Hepatocyte (in vitro differentiated cells): ENCODE data around the gene TNPO3. TPM values are rescaled to one million over a fixed set of nuclear protein-coding genes. Genes with fewer than 3 reads are reported as not detected.
"Not testable (repeated sequence)": the region's sequence is repeated elsewhere in the genome, so short reads cannot be mapped to it uniquely, and the experiment has no call there.

Experiments used
- DNase-seq: peaks from one replicate; pipeline ENCODE4 v3.0.0-alpha.2; 2016; ENCODE audit warnings: low spot score
- H2AFZ ChIP-seq: fragments of 200-600 bp; sonication (generic); 2 replicates; pipeline ENCODE4 v1.6.0; 2016; ENCODE audit warnings: antibody characterized with exemption, mild to moderate bottlenecking
- H3K27ac ChIP-seq: fragments of 200-600 bp; sonication (generic); 2 replicates; pipeline ENCODE4 v1.5.1; 2016; ENCODE audit warnings: mild to moderate bottlenecking
- H3K27me3 ChIP-seq: fragments of 200-600 bp; sonication (generic); 2 replicates; pipeline ENCODE4 v1.6.1; 2016
- H3K36me3 ChIP-seq: fragments of 200-600 bp; sonication (generic); replicated peaks from 2 replicates; pipeline ENCODE4 v1.5.1; 2016; ENCODE audit warnings: low read depth; ENCODE audit not compliant: insufficient read depth
- H3K4me1 ChIP-seq: fragments of 200-600 bp; sonication (generic); 2 replicates; pipeline ENCODE4 v1.5.1; 2016; ENCODE audit warnings: mild to moderate bottlenecking, moderate library complexity; ENCODE audit not compliant: insufficient read depth
- H3K4me2 ChIP-seq: fragments of 200-600 bp; sonication (generic); 2 replicates; pipeline ENCODE4 v1.6.0; 2016
- H3K4me3 ChIP-seq: fragments of 200-600 bp; sonication (generic); 2 replicates; pipeline ENCODE4 v1.5.1; 2016; ENCODE audit warnings: mild to moderate bottlenecking
- H3K79me2 ChIP-seq: fragments of 200-600 bp; sonication (generic); 2 replicates; pipeline ENCODE4 v1.6.0; 2017; ENCODE audit warnings: mild to moderate bottlenecking
- H3K9me2 ChIP-seq: fragments of 200-600 bp; sonication (generic); replicated peaks from 2 replicates; pipeline ENCODE4 v1.6.0; 2017; ENCODE audit warnings: mild to moderate bottlenecking; ENCODE audit not compliant: insufficient read depth
- H3K9me3 ChIP-seq: fragments of 200-600 bp; sonication (generic); 2 replicates; pipeline ENCODE4 v1.5.1; 2016; ENCODE audit warnings: low read depth, mild to moderate bottlenecking
- H4K20me1 ChIP-seq: fragments of 200-600 bp; sonication (generic); 2 replicates; pipeline ENCODE4 v1.6.0; 2016; ENCODE audit warnings: mild to moderate bottlenecking; ENCODE audit not compliant: insufficient read depth, poor library complexity, severe bottlenecking
- EZH2 ChIP-seq: fragments of 200-600 bp; sonication (generic); IDR thresholded peaks from 2 replicates; pipeline ENCODE4 v1.6.1; 2016; ENCODE audit warnings: antibody characterized with exemption, mild to moderate bottlenecking, borderline replicate concordance
- EZH2phosphoT487 ChIP-seq: fragments of 200-600 bp; sonication (generic); IDR thresholded peaks from one replicate; pipeline ENCODE4 v1.6.1; 2018; ENCODE audit warnings: antibody characterized with exemption, mild to moderate bottlenecking, low read depth, moderate library complexity; ENCODE audit not compliant: unreplicated experiment, severe bottlenecking
- WGBS: methylation state at CpG from one replicate; pipeline ENCODE4 v1.1.6; 2016; ENCODE audit warnings: low lambda C conversion rate; ENCODE audit errors: missing lambda C conversion rate; 5-methylcytosine and 5-hydroxymethylcytosine counted together
- polyA plus RNA-seq: library from polyadenylated mRNA; unstranded; fragments of >200 nt; fragmentation: Nextera tagmentation; extraction: Ambion mirVana; gene quantifications from 2 replicates; pipeline ENCODE4 v1.2.1, GENCODE V29; 2016
- total RNA-seq: library from RNA; depleted of rRNA; stranded (reverse); fragments of >200 nt; gene quantifications from 2 replicates; pipeline ENCODE4 v1.2.3, GENCODE V29; 2014
- TF ChIP-seq, protein P1 (sequence below): fragments of 200-600 bp; sonication (generic); IDR thresholded peaks from 2 replicates; pipeline ENCODE4 v1.5.1; 2016; ENCODE audit warnings: antibody characterized with exemption, mild to moderate bottlenecking; ENCODE audit not compliant: poor library complexity

The TNPO3 gene
- total and polyA plus RNA-seq, 2 experiments from 2014 or later, result 19.9 to 35.4 TPM

DNA sequence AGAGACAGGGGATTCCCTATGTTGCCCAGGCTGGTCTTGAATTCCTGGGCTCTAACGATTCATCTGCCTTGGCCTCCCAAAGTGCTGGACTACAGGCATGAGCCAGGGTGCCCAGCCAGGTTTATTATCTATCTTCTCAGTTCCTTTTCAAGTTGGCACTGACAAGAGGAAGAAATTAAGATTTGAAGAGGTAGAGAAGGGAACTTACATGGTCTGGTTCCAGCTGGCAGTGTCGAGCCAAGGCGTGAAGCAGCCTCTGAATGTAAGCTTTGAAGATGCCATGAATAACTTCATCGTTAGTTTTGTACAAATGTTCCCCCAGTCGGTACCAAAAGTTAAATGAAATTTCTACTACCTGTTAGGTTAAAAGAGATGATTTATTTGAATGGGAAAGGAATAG is 57.7 kb downstream of the TNPO3 start:
- no peaks in the 10 kb centered on the region for H3K9me2 ChIP-seq
- no peak for DNase-seq
- TF ChIP-seq EZH2 (no peak), EZH2phosphoT487 (no peak)
- TF ChIP-seq, protein P1, sequence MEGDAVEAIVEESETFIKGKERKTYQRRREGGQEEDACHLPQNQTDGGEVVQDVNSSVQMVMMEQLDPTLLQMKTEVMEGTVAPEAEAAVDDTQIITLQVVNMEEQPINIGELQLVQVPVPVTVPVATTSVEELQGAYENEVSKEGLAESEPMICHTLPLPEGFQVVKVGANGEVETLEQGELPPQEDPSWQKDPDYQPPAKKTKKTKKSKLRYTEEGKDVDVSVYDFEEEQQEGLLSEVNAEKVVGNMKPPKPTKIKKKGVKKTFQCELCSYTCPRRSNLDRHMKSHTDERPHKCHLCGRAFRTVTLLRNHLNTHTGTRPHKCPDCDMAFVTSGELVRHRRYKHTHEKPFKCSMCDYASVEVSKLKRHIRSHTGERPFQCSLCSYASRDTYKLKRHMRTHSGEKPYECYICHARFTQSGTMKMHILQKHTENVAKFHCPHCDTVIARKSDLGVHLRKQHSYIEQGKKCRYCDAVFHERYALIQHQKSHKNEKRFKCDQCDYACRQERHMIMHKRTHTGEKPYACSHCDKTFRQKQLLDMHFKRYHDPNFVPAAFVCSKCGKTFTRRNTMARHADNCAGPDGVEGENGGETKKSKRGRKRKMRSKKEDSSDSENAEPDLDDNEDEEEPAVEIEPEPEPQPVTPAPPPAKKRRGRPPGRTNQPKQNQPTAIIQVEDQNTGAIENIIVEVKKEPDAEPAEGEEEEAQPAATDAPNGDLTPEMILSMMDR, result no peak
- H3K27ac ChIP-seq, result no peak overlapping the region
- H3K4me1 ChIP-seq, result no peaks in the 10 kb centered on the region
- WGBS, result 95% methylated on average over 5 of the region's 5 CpGs
- no peaks in the 10 kb centered on the region for H3K79me2 ChIP-seq
- no peaks in the 10 kb centered on the region for H4K20me1 ChIP-seq
- peaks cover 4% of the 10 kb centered on the region for H3K36me3 ChIP-seq
- no peaks in the 10 kb centered on the region for H3K27me3 ChIP-seq
- H3K9me3 ChIP-seq, result no peaks in the 10 kb centered on the region
- no peak overlapping the region for H3K4me3 ChIP-seq
- H3K4me2 ChIP-seq, result no peak overlapping the region
- H2AFZ ChIP-seq, result no peak overlapping the region

DNA sequence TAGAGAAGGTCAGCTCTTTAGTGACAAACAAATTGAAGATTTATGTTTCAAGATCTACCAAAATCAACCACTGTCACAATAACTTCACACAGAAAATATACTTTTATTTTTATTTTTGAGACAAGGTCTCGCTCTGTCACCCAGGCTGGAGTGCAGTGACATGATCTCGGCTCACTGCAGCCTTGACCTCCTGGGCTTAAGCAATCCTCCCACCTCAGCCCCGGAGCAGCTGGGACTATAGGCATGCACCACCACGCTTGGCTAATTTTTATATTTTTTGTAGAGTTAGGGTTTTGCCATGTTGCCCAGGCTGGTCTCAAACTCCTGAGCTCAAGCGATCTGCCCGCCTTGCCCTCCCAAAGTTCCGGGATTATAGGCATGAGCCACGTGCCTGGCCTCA is 60.4 kb downstream of the TNPO3 start:
- not testable (repeated sequence) for H3K4me2 ChIP-seq, H3K36me3 ChIP-seq, DNase-seq, H2AFZ ChIP-seq, H3K27me3 ChIP-seq, H4K20me1 ChIP-seq, H3K27ac ChIP-seq, H3K79me2 ChIP-seq, H3K4me1 ChIP-seq, H3K9me3 ChIP-seq, H3K4me3 ChIP-seq, H3K9me2 ChIP-seq
- WGBS, result 94% methylated on average over 8 of the region's 8 CpGs

DNA sequence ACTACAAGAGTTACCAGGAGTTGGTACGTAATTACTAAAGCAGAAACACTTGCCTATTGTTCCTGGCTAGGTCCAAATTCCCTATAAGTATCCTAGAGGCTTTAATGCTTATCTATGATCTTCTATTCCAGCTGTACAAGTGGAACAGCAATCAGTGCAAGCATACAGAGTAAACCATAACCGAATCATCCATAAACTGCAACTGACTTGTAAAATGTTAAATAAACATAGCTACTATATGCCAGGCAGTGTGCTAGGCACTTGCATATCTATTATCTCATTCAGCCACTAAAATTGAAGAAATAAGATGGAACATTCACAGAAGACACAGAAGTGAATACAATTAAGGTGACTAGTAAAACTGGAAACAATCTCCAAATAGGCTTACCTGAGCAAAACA is 61.5 kb downstream of the TNPO3 start:
- no peaks in the 10 kb centered on the region for H4K20me1 ChIP-seq
- DNase-seq, result no peak

DNA sequence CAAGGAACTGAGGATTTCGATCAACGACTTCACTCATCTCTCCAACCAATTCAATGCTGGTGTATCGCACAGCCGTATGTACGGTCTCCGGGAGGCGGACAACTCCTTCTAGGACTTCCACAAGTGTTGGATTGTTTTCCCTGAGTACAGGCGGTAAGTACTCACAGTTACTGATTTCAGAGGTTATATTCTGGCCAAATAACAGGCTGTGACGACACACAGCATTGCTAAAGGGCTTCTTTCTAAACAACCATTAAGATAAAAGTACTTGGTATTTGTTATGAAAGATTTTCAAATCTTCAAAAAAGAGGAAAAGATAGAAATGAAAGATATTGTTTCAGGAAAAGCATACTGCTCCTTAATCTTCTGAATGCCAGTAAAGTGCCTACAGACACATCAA is 65.0 kb downstream of the TNPO3 start:
- Histone ChIP-seq H3K79me2 (no peaks in the 10 kb centered on the region), H3K4me1 (no peaks in the 10 kb centered on the region), H3K9me3 (no peaks in the 10 kb centered on the region), H3K36me3 (no peaks in the 10 kb centered on the region), H3K27ac (no peak overlapping the region), H2AFZ (no peak overlapping the region), H4K20me1 (no peaks in the 10 kb centered on the region), H3K9me2 (no peaks in the 10 kb centered on the region), H3K4me2 (no peak overlapping the region), H3K4me3 (no peak overlapping the region), H3K27me3 (no peaks in the 10 kb centered on the region)
- WGBS, result 87% methylated on average over 9 of the region's 9 CpGs
- no peak for DNase-seq
- TF ChIP-seq EZH2phosphoT487 (no peak), EZH2 (no peak)
- TF ChIP-seq, protein P1, result no peak

More for the DNA sequence above, 61.5 kb downstream of the TNPO3 start:
- no peaks in the 10 kb centered on the region for H3K9me3 ChIP-seq
- H3K4me2 ChIP-seq, result no peak overlapping the region
- H3K4me3 ChIP-seq, result no peak overlapping the region
- no peaks in the 10 kb centered on the region for H3K4me1 ChIP-seq
- H3K27ac ChIP-seq, result no peak overlapping the region
- WGBS, result 92% methylated on average over 2 of the region's 2 CpGs
- H2AFZ ChIP-seq, result no peak overlapping the region
- no peaks in the 10 kb centered on the region for H3K9me2 ChIP-seq
- H3K27me3 ChIP-seq, result no peaks in the 10 kb centered on the region
- H3K79me2 ChIP-seq, result no peaks in the 10 kb centered on the region
- TF ChIP-seq EZH2 (no peak), EZH2phosphoT487 (no peak)
- TF ChIP-seq, protein P1, result no peak
- no peaks in the 10 kb centered on the region for H3K36me3 ChIP-seq
